K562 (cell line): ENCODE results near the gene CCL24. TPM values are rescaled to one million over a fixed set of nuclear protein-coding genes. Genes with fewer than 3 reads are reported as not detected.
A peak's percentile ranks its signal among the peaks of the same experiment; 100 is the strongest.

Experiments
- ARHGAP35 ChIP-seq: fragments of 450-650 bp; IDR thresholded peaks from 2 replicates; pipeline ENCODE4 v1.6.1; 2018; ENCODE audit not compliant: partially characterized antibody
- CREB1 ChIP-seq, 2 experiments: sonication (generic) in 1 of 2; formaldehyde crosslinking in 1 of 2; IDR thresholded peaks; 2 replicates each; pipeline versions ENCODE4 v1.6.1 to v1.8.0; 2012 to 2022; ENCODE audit warnings: inconsistent platforms in 1 of 2, mild to moderate bottlenecking in 1 of 2, missing genetic modification reagents in 1 of 2, moderate library complexity in 1 of 2
- DPF2 ChIP-seq: fragments of 450-650 bp; IDR thresholded peaks from 2 replicates; pipeline ENCODE4 v1.6.1; 2016
- IRF2 ChIP-seq: sonication (generic); formaldehyde crosslinking; IDR thresholded peaks from 2 replicates; pipeline ENCODE4 v1.8.1; 2022; ENCODE audit warnings: mild to moderate bottlenecking, missing genetic modification reagents
- IRF9 ChIP-seq: fragments of 450-650 bp; IDR thresholded peaks from 2 replicates; pipeline ENCODE4 v1.6.1; 2016; ENCODE audit warnings: missing biosample characterization, missing genetic modification characterization
- MTF1 ChIP-seq: fragments of 250-450 bp; sonication (Bioruptor Pico); IDR thresholded peaks from 2 replicates; pipeline ENCODE4 v1.9.0; 2021; ENCODE audit warnings: moderate library complexity, mild to moderate bottlenecking, inconsistent platforms, borderline replicate concordance
- POLR2H ChIP-seq: IDR thresholded peaks from 2 replicates; pipeline ENCODE4 v1.6.1; 2016; ENCODE audit warnings: missing genetic modification characterization, low read depth, mild to moderate bottlenecking, control low read depth, missing compliant biosample characterization, moderate library complexity
- RBFOX2 ChIP-seq: fragments of 200-400 bp; formaldehyde crosslinking; IDR thresholded peaks from 2 replicates; pipeline ENCODE4 v1.6.1; 2017; ENCODE audit warnings: low read depth, mild to moderate bottlenecking, low read length, moderate library complexity
- SAFB2 ChIP-seq: fragments of 200-400 bp; formaldehyde crosslinking; IDR thresholded peaks from 2 replicates; pipeline ENCODE4 v1.6.1; 2018; ENCODE audit warnings: borderline replicate concordance, low read length, low read depth, moderate library complexity; ENCODE audit not compliant: severe bottlenecking
- SAP30 ChIP-seq: fragments of 200-600 bp; sonication (generic); IDR thresholded peaks from 2 replicates; pipeline ENCODE4 v1.6.1; 2012; ENCODE audit warnings: borderline replicate concordance, low read depth, mild to moderate bottlenecking, moderate library complexity, low read length, control low read depth, inconsistent platforms; ENCODE audit not compliant: insufficient read depth, poor library complexity, severe bottlenecking
- SMARCA5 ChIP-seq: fragments of 450-650 bp; IDR thresholded peaks from 2 replicates; pipeline ENCODE4 v1.6.1; 2016
- SMARCC2 ChIP-seq: fragments of 450-650 bp; IDR thresholded peaks from 2 replicates; pipeline ENCODE4 v1.6.1; 2017; ENCODE audit warnings: antibody characterized with exemption, moderate library complexity, mild to moderate bottlenecking, low read depth
- THRB ChIP-seq: fragments of 450-650 bp; formaldehyde crosslinking; conservative IDR thresholded peaks from 2 replicates; pipeline ENCODE4 v1.4.0; 2022; ENCODE audit warnings: mild to moderate bottlenecking, missing genetic modification characterization
- YBX1 ChIP-seq: fragments of 450-650 bp; IDR thresholded peaks from 2 replicates; pipeline ENCODE4 v1.7.1; 2016; ENCODE audit warnings: mild to moderate bottlenecking
- ZBTB5 ChIP-seq: fragments of 450-650 bp; IDR thresholded peaks from 2 replicates; pipeline ENCODE4 v1.6.1; 2017; ENCODE audit warnings: antibody characterized with exemption
- ZNF274 ChIP-seq: IDR thresholded peaks from 2 replicates; pipeline ENCODE4 v1.6.1; 2011; ENCODE audit warnings: low read depth, mild to moderate bottlenecking, low read length, moderate library complexity, borderline replicate concordance
- ZNF277 ChIP-seq: fragments of 250-450 bp; sonication (Bioruptor Pico); IDR thresholded peaks from 2 replicates; pipeline ENCODE4 v1.8.0; 2022; ENCODE audit warnings: inconsistent platforms, mild to moderate bottlenecking, moderate library complexity, borderline replicate concordance
- ZNF324 ChIP-seq: fragments of 250-450 bp; sonication (Bioruptor Pico); IDR thresholded peaks from 2 replicates; pipeline ENCODE4 v1.4.0; 2020; ENCODE audit warnings: mild to moderate bottlenecking
- ZNF431 ChIP-seq: sonication (generic); formaldehyde crosslinking; IDR thresholded peaks from 2 replicates; pipeline ENCODE4 v1.8.0; 2022; ENCODE audit warnings: mild to moderate bottlenecking, missing genetic modification reagents
- ZNF668 ChIP-seq: fragments of 250-450 bp; sonication (Bioruptor Pico); IDR thresholded peaks from 2 replicates; pipeline ENCODE4 v1.8.0; 2022; ENCODE audit warnings: mild to moderate bottlenecking, inconsistent platforms
- ZNF740 ChIP-seq, 3 experiments: fragments of 200-800 bp in 1 of 3; sonication (Bioruptor generic) in 1 of 3; sonication (generic) in 1 of 3; formaldehyde crosslinking in 1 of 3; IDR thresholded peaks; 2 replicates each; pipeline versions ENCODE4 v1.6.1 to v1.8.0; 2016 to 2022; ENCODE audit warnings: mild to moderate bottlenecking in 2 of 3, missing compliant biosample characterization in 2 of 3, missing genetic modification characterization in 2 of 3, missing genetic modification reagents in 1 of 3
- polyA plus RNA-seq, 8 experiments: library from polyadenylated mRNA; depleted of rRNA in 4 of 8; stranded (reverse) in 5 of 8; unstranded in 3 of 8; fragments of >200 nt; fragmentation: Nextera tagmentation in 2 of 8; fragmentation: Illumina TruSeq in 1 of 8; extraction: Ambion mirVana in 2 of 8; extraction: Trizol in 1 of 8; gene quantifications; 2 replicates each; pipeline versions ENCODE4 v1.2.1 to v1.2.3, GENCODE V29; 2011 to 2014; ENCODE audit warnings: inconsistent platforms in 1 of 8, missing spikeins in 1 of 8
- total RNA-seq, 7 experiments: library from RNA; depleted of rRNA in 6 of 7; stranded (reverse); fragments of >200 nt in 6 of 7; fragmentation: Illumina TruSeq in 2 of 7; extraction: Trizol in 2 of 7; gene quantifications; 2 replicates each; pipeline versions ENCODE4 v1.2.1 to v1.2.3, GENCODE V29; 2011 to 2021; ENCODE audit warnings: low replicate concordance in 1 of 7

Gene CCL24
- total and polyA plus RNA-seq, 9 of the 15 experiments (the other 6 are each of a cell fraction or from before 2014, with no cell fraction given): 0.45 to 3.6 (median 0.95) TPM; not detected in 1

- TF ChIP-seq THRB (CRISPR knock-in tag) (no peak), RBFOX2 (peak; percentile 49), IRF2 (no peak), ZNF274 (no peak), SAFB2 (no peak), ZNF431 (CRISPR knock-in tag) (no peak), ZBTB5 (no peak), CREB1 (IDR thresholded peaks at IDR 0.05) (peak; percentile 34; the same call in 1 of the 2 replicates), CREB1 (CRISPR knock-in tag; IDR thresholded peaks at IDR 0.05) (0 out of 2 replicates have a peak, but pooled peaks have one; percentile 15), MTF1 (no peak), SMARCA5 (no peak), ZNF277 (CRISPR knock-in tag) (no peak), ZNF740 (CRISPR knock-in tag; IDR thresholded peaks at IDR 0.05) (no peak), ZNF740 (tag; IDR thresholded peaks at IDR 0.05) (no peak), ZNF324 (no peak), IRF9 (tag) (0 out of 2 replicates have a peak, but pooled peaks have one; percentile 16), ARHGAP35 (peak; percentile 27), POLR2H (tag) (peak; percentile 31; the same call in 1 of the 2 replicates), DPF2 (peak; percentile 68), SAP30 (no peak), YBX1 (no peak), ZNF668 (CRISPR knock-in tag) (no peak), SMARCC2 (0 out of 2 replicates have a peak, but pooled peaks have one; percentile 63)
These were observed 29.3 kb upstream of the CCL24 start (continued) for GRCh38 chr7:75842836-75843446.
